ENCODE results near the gene HERPUD2. TPM values are rescaled to one million over a fixed set of nuclear protein-coding genes. Genes with fewer than 3 reads are reported as not detected.

The HERPUD2 gene
- total and polyA plus RNA-seq, 2 donors (not counting 3 experiments of a cell fraction or from before 2014, with no cell fraction given): 33.9 to 42.0 TPM

DNA sequence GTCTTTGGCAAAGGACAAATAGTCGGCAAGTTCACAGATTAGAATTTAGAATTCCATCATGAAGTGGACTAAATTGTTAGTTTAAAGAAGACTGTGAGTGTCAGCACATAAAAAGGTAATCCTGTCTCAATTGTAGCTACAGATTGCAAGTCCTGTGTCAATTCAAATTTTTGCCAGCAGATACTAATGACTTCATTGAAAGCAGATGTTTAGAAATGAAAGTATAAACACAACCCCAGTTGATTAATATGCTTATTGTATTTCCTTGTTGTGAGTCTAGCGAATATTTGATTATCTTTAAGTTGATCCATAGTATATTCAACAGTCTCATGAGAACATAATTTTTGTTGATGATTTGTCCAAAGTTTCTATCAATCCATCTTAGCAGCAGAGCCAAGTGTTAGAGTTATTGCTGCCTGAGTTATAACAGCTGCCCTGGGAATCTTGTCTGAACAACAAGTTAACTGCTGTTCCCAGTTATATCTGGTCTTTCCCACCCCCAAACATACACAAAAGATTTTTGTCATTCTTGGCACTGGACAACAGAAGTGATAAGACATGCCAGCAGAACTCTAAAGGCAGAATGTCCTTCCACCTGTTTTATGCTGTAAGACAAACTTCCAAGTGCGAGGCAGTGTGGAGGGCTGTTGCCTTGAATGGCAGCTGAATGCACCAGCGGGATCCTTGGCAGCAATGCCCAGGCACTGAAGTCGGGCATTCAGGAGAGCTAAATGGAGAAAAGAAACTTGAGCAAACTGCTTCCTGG lies 21.3 kb upstream of the HERPUD2 start:
- Histone ChIP-seq H3K27ac (ENCODE audit: insufficient read depth, low read depth, low read length) (no peak overlapping the region), H3K9me3 (replicated peaks; ENCODE audit: control insufficient read depth, insufficient read depth, low read length) (no peaks in the 10 kb centered on the region), H3K4me1 (ENCODE audit: control insufficient read depth, extremely low read depth, insufficient read depth, low read length) (no peaks in the 10 kb centered on the region), H3K9ac (replicated peaks; ENCODE audit: extremely low read depth, insufficient read depth, low read length) (no peak overlapping the region), H3K79me2 (ENCODE audit: control insufficient read depth, insufficient read depth, low read length) (no peaks in the 10 kb centered on the region), H3K27me3 (ENCODE audit: control insufficient read depth in 2 of 2, insufficient read depth in 2 of 2, low read length in 2 of 2) (peaks cover 14 to 21% of the 10 kb centered on the region in 2 experiments), H3K9me1 (replicated peaks; ENCODE audit: control insufficient read depth, extremely low read depth, insufficient read depth, low read length) (no peaks in the 10 kb centered on the region), H2AFZ (ENCODE audit: low read depth, low read length) (no peak overlapping the region), H4K20me1 (replicated peaks; ENCODE audit: control insufficient read depth, extremely low read depth, insufficient read depth, low read length) (no peaks in the 10 kb centered on the region), H3K4me2 (ENCODE audit: insufficient read depth, low read length) (no peak overlapping the region), H3K36me3 (ENCODE audit: control insufficient read depth in 2 of 2, extremely low read depth in 1 of 2, insufficient read depth in 2 of 2, low read length in 2 of 2) (no peaks in the 10 kb centered on the region), H3K4me3 (replicated peaks in 1 of 3; ENCODE audit: insufficient read depth in 1 of 3, low read depth in 1 of 3, low read length in 3 of 3) (no peak overlapping the region)
- POLR2A ChIA-PET: no interaction called here
- FAIRE-seq (no peak), DNase-seq (ENCODE audit: low read depth, low spot score) (peak; percentile 36)
- CTCF ChIA-PET: interaction anchor here (1.2 kb wide), 1 partner anchor 191 kb away, joined by 4 read pairs; no protein-coding TSS in a partner anchor
- intact Hi-C loops (cut with micrococcal nuclease) (no loop called here), dilution Hi-C loops (cut with MboI; ENCODE audit: extremely low pct_ligation_motif_present, low sequenced_read_pairs) (no loop called here)
- no TSS peak for BruUV-seq (replicated peaks)
- TF ChIP-seq, protein P1, sequence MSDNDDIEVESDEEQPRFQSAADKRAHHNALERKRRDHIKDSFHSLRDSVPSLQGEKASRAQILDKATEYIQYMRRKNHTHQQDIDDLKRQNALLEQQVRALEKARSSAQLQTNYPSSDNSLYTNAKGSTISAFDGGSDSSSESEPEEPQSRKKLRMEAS (IDR thresholded peaks at IDR 0.05; ENCODE audit: insufficient read depth, insufficient read length): no peak
- no peak for TF ChIP-seq POLR2AphosphoS5 (IDR thresholded peaks at IDR 0.05; ENCODE audit: insufficient read depth, low read depth, low read length)
- no peak for TF ChIP-seq FOS (IDR thresholded peaks at IDR 0.05; ENCODE audit: borderline replicate concordance, insufficient read depth, low read length)
- no peak for TF ChIP-seq MYC (IDR thresholded peaks at IDR 0.05; ENCODE audit: low read depth, low read length)
- TF ChIP-seq EZH2 (IDR thresholded peaks at IDR 0.05; ENCODE audit: borderline replicate concordance, low read depth, low read length, severe bottlenecking): no peak
- TF ChIP-seq JUN (IDR thresholded peaks at IDR 0.05; ENCODE audit: borderline replicate concordance, insufficient read depth, insufficient read length, low read depth): no peak
- no peak for TF ChIP-seq GATA2 (IDR thresholded peaks at IDR 0.05; ENCODE audit: insufficient read depth, insufficient read length, low read depth, low read length)

Data from endothelial cell of umbilical vein (primary cell).